HG03571 (cell line): ENCODE results near the gene ASCL1.

Experiments
- ATAC-seq: cut with Tn5 transposase; IDR thresholded peaks from one replicate; pipeline ENCODE4 v1.9.1; 2021; ENCODE audit not compliant: unreplicated experiment

ASCL1 gene

DNA sequence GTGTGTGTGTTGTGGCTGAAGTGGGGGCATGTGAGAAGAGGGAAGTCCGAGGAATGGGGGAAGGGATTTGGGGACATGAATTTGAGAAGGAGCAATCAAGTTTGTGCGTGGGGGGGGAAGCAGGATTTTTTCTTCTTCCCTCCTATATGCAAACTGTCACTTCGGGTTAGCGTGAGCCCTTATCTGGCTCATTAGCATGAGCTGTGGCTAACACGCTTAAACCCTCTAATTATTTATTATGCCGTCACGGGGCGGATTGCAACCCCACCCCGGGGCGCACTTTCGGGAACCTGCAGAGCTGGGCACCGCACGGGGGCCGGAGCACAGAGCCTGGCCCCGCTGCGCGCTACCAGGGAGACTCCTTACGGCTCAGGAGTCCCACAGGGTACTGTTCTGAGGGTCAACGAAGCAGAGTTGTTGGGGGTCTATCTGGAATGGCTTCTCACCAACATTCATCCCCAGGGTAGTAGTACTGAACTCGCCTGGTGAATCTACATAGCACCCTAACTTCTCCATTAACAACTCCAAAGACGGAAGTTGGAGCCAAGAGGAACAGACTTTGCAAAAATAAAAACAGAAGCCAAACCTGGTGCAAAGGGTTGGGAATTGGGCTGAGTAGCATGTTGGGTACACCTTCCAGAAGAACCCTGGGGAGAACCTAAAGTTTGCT is 6.4 kb upstream of the ASCL1 start:
- no peak for ATAC-seq

- no peak for ATAC-seq
These were observed 5.6 kb upstream of the ASCL1 start for GRCh38 chr12:102951841-102952240.

DNA sequence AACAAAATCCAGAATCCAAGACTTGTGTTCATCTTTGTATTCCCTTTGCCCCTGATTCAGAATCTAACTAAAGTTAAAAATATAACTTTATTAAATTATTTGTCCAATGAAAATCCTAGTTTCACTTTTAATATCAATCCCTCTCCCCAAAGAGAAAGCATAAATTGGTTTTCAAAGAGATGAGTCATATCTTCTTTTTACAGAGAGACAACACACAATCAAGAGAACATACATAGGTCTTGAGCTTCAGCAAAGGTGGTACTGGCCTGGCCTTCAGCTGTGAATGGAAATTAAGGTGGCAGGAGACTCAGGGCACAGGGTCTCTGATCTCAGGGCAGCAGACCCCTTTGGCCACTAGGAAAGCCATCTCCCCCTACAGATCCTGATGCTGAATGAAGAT is 4.3 kb upstream of the ASCL1 start:
- no peak for ATAC-seq

DNA sequence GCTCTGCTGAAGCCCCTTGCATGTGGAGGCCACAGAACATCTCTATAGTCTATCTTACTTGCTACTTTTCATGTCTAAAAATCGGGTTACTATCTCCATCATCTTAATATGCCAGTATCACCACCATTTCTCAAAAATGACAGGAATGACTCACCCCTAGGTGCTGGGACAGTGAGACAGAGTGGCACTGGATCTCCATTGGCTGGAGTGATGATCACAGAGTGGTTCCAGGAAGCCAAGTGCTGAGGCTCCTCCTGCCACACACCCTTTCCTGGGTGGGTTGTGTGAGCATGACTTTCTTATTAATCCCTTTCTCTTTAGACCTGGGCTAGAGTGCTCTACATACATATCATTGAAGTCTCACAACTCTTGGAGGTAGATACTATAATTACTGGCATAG is 3.3 kb upstream of the ASCL1 start:
- no peak for ATAC-seq

GRCh38 chr12:102955926-102956737 is 1.3 kb upstream of the ASCL1 start:
- ATAC-seq, result no peak

- no peak for ATAC-seq
These were observed 641 bp upstream of the ASCL1 start for GRCh38 chr12:102956738-102957327.

GRCh38 chr12:102958073-102958829 is 777 bp downstream of the ASCL1 start:
- peak; percentile 55 for ATAC-seq

DNA sequence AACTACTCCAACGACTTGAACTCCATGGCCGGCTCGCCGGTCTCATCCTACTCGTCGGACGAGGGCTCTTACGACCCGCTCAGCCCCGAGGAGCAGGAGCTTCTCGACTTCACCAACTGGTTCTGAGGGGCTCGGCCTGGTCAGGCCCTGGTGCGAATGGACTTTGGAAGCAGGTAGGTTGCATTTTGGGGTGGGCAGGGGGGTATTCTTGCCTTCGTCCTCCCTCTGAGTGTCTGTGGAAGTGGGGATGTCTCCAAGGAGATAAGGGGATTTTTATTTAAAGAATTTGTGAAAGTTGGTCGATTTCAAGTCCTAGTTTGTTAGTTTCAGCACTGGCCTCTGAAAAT is 1.3 kb downstream of the ASCL1 start:
- ATAC-seq, result no peak

DNA sequence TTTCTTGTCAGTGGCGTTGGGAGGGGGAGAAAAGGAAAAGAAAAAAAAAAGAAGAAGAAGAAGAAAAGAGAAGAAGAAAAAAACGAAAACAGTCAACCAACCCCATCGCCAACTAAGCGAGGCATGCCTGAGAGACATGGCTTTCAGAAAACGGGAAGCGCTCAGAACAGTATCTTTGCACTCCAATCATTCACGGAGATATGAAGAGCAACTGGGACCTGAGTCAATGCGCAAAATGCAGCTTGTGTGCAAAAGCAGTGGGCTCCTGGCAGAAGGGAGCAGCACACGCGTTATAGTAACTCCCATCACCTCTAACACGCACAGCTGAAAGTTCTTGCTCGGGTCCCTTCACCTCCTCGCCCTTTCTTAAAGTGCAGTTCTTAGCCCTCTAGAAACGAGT is 1.9 kb downstream of the ASCL1 start:
- no peak for ATAC-seq

DNA sequence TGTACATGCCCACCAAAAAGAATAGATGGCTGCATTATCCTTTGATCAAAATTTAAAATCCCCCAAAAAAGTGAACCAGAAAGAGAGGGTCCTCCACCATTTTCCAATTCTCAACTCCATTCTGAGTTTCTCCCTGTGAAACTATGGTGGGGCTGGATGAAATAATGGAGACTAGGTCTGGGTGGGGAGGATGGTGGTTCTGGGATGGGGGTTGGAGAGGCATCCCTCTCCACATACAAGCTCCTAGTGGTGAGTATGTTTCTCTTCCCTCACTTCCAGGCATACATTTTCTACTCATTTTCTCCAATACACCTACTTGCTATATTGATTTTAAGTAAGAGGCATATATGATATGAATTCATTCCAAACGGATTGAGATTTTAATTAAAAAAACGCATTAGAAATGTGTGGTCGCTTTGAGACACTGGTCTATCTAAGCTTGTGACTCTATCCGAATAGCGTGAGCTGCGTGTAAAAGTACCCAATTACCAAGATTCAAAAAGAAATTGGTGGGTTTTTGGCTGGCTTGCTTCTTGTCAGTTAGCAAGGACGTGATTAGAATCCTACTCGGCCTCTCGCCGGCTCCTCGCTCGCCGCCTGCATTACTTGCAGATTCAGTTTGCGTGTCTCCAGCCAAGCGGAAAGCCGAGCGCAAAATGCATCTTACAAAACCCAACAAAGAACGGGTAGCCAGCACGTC is 3.4 kb downstream of the ASCL1 start:
- no peak for ATAC-seq

DNA sequence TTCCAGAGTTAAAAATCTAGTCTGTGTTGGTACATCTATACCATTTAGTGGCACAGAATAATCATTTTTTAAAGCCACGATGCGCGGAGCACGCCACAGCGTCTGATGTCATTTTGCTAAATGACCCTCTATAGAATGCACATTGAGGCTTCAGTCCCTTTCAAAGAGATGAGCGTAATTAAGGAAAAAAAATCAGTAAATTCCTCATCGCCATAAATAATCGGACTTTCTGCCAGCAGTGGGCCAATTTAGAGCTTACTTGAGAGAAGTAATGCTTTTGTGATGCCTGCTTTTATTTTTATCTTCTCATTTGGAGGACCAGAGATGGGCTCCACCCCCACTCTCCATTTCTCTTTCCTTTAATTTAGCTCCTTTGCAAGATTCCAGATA is 4.0 kb downstream of the ASCL1 start:
- ATAC-seq, result no peak

- ATAC-seq, result no peak
These were observed 5.1 kb downstream of the ASCL1 start for GRCh38 chr12:102962532-102962931.

DNA sequence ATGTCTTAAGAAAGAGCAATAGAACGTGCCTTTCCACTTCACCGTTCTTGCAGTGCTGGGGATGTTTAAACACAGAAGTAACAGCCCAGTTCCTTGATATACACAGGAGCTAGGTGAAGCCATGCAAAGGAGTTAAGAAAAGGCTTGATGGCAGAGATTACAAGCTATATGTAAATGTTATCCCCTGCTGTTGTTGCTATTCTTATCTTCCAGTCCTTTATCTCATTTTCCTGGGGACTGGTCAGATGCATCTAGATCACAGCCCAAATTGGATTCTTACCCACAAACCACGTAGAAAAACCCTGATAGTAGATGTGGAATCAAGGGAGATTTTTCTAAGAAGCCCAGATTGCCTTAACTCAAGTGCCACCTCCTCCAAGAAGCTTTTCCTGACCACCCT is 5.5 kb downstream of the ASCL1 start:
- ATAC-seq, result no peak

DNA sequence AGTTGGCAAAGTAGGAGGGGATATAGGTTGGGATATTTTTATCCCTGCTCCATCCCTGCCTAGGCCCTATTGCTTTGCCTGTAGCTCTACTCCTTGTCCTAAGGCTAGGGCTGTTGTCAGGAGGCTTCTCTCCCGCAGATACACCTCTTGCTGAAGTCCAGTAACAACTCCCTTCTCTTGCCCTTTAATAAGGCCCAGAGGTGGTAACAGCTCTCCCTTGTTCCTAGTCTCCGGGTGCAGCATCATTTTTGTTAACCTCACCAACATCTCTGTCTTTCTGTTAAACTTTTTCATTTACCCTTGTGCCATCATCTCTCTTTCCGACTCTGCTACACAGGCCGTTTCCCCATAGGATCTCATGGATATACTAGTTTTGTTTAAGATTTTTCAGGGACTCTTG is 6.3 kb downstream of the ASCL1 start:
- ATAC-seq, result no peak

- ATAC-seq, result peak; percentile 50
These were observed 7.4 kb downstream of the ASCL1 start for GRCh38 chr12:102964872-102965271.

GRCh38 chr12:102965281-102966155 is 8.0 kb downstream of the ASCL1 start:
- ATAC-seq, result peak; percentile 26

GRCh38 chr12:102966200-102966863 is 8.9 kb downstream of the ASCL1 start:
- no peak for ATAC-seq

GRCh38 chr12:102970780-102971179 is 13.3 kb downstream of the ASCL1 start:
- no peak for ATAC-seq

DNA sequence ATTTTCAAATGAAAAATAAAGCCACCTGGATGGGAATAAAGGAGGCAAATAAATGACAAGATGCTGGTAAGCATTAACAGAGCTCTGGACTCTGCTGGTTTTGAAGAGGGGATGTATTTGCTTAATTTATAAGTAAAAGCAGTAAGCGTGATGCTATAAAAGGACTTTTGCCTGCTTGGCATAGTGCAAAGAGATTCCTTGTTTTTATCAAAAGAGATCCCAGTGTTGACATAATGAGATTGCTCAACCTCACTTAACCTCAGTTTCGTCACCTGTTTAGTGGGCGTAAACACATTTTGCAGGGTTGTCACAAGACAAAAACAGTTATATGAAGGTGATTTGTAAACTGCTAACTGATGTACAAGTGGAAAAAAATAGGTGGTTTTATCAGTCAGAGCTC is 13.8 kb downstream of the ASCL1 start:
- no peak for ATAC-seq

- no peak for ATAC-seq
These were observed 16.1 kb downstream of the ASCL1 start for GRCh38 chr12:102973583-102973982.
